Nephron (organoid): ENCODE results near the gene KCTD3.

Experiments used
- H3K27ac Mint-ChIP-seq, 3 experiments: 2 replicates each; pipeline ENCODE4 v1.8.0; 2020; ENCODE audit warnings: mixed read lengths in 3 of 3, mild to moderate bottlenecking in 2 of 3, moderate library complexity in 1 of 3
- H3K27me3 Mint-ChIP-seq: 2 replicates; pipeline ENCODE4 v1.8.0; 2021; ENCODE audit warnings: low read depth, mild to moderate bottlenecking, moderate library complexity, mixed read lengths
- H3K36me3 Mint-ChIP-seq: 2 replicates; pipeline ENCODE4 v1.8.0; 2020; ENCODE audit warnings: low read depth, mixed read lengths
- H3K4me1 Mint-ChIP-seq: 2 replicates; pipeline ENCODE4 v1.8.0; 2020; ENCODE audit warnings: mixed read lengths
- H3K4me3 Mint-ChIP-seq, 3 experiments: 2 replicates each; pipeline ENCODE4 v1.8.0; 2020; ENCODE audit warnings: mild to moderate bottlenecking in 3 of 3, mixed read lengths in 3 of 3, moderate library complexity in 2 of 3
- H3K9me3 Mint-ChIP-seq: 2 replicates; pipeline ENCODE4 v1.8.0; 2020; ENCODE audit warnings: mixed read lengths
- CTCF ChIP-seq, 3 experiments: fragments of 200-600 bp; sonication (generic); IDR thresholded peaks; one replicate each; pipeline ENCODE4 v1.5.0; 2021; ENCODE audit warnings: antibody characterized with exemption in 3 of 3; ENCODE audit not compliant: unreplicated experiment in 3 of 3

The KCTD3 gene

DNA sequence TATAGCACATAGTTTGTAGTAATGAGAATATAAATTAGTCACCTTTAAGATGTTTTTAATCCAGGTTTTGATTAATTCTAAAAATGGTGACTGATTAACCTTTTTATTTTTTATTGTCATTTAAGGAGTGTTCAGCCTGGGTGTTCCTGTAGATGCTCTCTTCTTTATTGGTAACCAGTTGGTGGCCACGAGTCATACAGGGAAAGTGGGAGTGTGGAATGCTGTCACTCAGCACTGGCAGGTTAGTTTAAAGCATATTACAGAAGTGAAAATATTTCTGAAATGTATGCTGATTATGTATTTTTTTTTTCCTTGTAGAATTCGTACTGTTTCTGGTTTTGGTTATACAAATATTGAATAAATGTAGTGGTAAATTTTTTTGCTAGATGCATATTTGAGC is 28.1 kb downstream of the KCTD3 start:
- H3K4me1 Mint-ChIP-seq = peaks cover 8% of the 10 kb centered on the region
- no peak overlapping the region for H3K4me3 Mint-ChIP-seq
- no peak for TF ChIP-seq CTCF (IDR thresholded peaks at IDR 0.05; ENCODE audit: unreplicated experiment in 3 of 3)
- H3K27me3 Mint-ChIP-seq = no peaks in the 10 kb centered on the region
- peaks cover 4% of the 10 kb centered on the region for H3K9me3 Mint-ChIP-seq
- H3K36me3 Mint-ChIP-seq = peaks cover 72% of the 10 kb centered on the region
- H3K27ac Mint-ChIP-seq = no peak overlapping the region

- Mint-ChIP-seq H3K4me1 (peaks cover 11% of the 10 kb centered on the region), H3K27ac (no peak overlapping the region), H3K36me3 (peaks cover 66% of the 10 kb centered on the region), H3K4me3 (no peak overlapping the region), H3K27me3 (no peaks in the 10 kb centered on the region), H3K9me3 (no peaks in the 10 kb centered on the region)
- no peak for TF ChIP-seq CTCF (IDR thresholded peaks at IDR 0.05; ENCODE audit: unreplicated experiment in 3 of 3)
These were observed 30.9 kb downstream of the KCTD3 start for GRCh38 chr1:215597961-215598360.

DNA sequence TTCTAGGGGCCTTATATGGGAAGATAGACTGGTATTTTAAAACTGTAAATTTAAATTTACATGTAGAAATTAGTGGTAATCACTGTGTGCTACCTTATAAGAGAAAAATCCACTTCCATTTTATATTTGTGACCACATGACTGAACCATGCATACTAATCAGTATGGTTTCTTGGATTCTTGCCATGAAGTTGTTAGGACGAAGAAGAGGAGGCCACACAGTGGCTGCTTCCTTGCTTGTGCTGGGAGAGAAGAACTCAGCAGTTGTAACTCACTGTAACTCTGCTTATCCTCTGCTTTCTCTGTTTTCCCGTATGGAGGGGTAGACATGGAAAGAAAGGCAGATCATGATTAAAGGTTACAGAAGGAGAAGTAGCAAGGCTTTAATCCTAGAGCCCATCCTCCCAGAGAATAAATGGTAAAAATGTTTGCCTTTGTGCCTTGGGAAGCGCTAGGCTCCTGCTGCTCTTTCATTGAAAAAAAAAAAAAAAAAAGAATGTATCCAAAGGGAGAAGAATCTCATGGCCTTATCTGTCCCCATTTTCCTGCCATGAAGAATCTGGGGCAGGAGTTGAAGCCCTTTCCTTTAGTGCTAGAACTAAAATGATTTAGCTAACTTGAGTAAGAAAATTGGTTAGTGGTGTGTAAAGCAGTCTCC is 32.4 kb downstream of the KCTD3 start:
- TF ChIP-seq CTCF (IDR thresholded peaks at IDR 0.05; ENCODE audit: unreplicated experiment in 3 of 3) = no peak
- Mint-ChIP-seq H3K27me3 (no peaks in the 10 kb centered on the region), H3K27ac (peak overlapping the region; percentile 10 to 89 (median 84)), H3K4me1 (peaks cover 11% of the 10 kb centered on the region), H3K4me3 (no peak overlapping the region), H3K36me3 (peaks cover 72% of the 10 kb centered on the region), H3K9me3 (no peaks in the 10 kb centered on the region)

GRCh38 chr1:215600258-215600792 is 33.2 kb downstream of the KCTD3 start:
- H3K4me3 Mint-ChIP-seq = no peak overlapping the region
- H3K36me3 Mint-ChIP-seq = peaks cover 67% of the 10 kb centered on the region
- no peaks in the 10 kb centered on the region for H3K9me3 Mint-ChIP-seq
- H3K4me1 Mint-ChIP-seq = peaks cover 11% of the 10 kb centered on the region
- no peaks in the 10 kb centered on the region for H3K27me3 Mint-ChIP-seq
- peak overlapping the region; percentile 10 to 43 (median 30) for H3K27ac Mint-ChIP-seq
- TF ChIP-seq CTCF (IDR thresholded peaks at IDR 0.05; ENCODE audit: unreplicated experiment in 3 of 3) = no peak

DNA sequence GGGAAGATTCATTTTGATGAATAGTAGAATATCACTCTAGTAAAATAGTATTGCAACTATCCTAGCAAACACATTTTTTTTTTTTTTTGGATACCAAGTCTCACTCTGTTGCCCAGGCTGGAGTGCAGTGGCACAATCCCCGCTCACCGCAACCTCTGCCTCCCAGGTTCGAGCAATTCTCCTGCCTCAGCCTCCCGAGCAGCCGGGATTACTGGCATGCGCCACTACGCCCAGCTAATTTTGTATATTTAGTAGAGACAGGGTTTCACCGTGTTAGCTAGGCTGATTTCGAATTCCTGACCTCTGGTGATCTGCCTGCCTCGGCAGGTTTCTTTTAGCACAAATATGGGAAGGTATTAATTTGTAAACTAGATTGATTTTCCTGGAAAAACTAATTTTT is 33.8 kb downstream of the KCTD3 start:
- Mint-ChIP-seq H3K36me3 (peaks cover 67% of the 10 kb centered on the region), H3K4me1 (peaks cover 11% of the 10 kb centered on the region), H3K27ac (no peak overlapping the region), H3K27me3 (no peaks in the 10 kb centered on the region), H3K4me3 (no peak overlapping the region), H3K9me3 (no peaks in the 10 kb centered on the region)
- no peak for TF ChIP-seq CTCF (IDR thresholded peaks at IDR 0.05; ENCODE audit: unreplicated experiment in 3 of 3)

GRCh38 chr1:215601276-215601675 is 34.2 kb downstream of the KCTD3 start:
- no peak overlapping the region for H3K4me3 Mint-ChIP-seq

More at GRCh38 chr1:215601276-215601675, 34.2 kb downstream of the KCTD3 start:
- Mint-ChIP-seq H3K4me1 (peaks cover 11% of the 10 kb centered on the region), H3K27ac (no peak overlapping the region), H3K9me3 (no peaks in the 10 kb centered on the region), H3K27me3 (no peaks in the 10 kb centered on the region), H3K36me3 (peaks cover 65% of the 10 kb centered on the region)
- TF ChIP-seq CTCF (IDR thresholded peaks at IDR 0.05; ENCODE audit: unreplicated experiment in 3 of 3) = no peak
